GM23338 (cell line): ENCODE results near the gene DLG2. TPM values are rescaled to one million over a fixed set of nuclear protein-coding genes. Genes with fewer than 3 reads are reported as not detected.

Experiments
- ATAC-seq: fragments of 200-7000 bp; cut with Tn5 transposase; 3 replicates; pipeline ENCODE4 v1.9.1; 2020
- DNase-seq: peaks from one replicate; pipeline ENCODE4 v3.0.0-alpha.2; 2015; ENCODE audit warnings: low spot score
- H2AFZ ChIP-seq: fragments of 200-600 bp; sonication (generic); 2 replicates; pipeline ENCODE4 v1.8.0; 2016; ENCODE audit warnings: antibody characterized with exemption, mild to moderate bottlenecking, moderate library complexity
- H3F3A ChIP-seq: fragments of 200-600 bp; sonication (generic); replicated peaks from 2 replicates; pipeline ENCODE4 v1.8.0; 2017; ENCODE audit warnings: antibody characterized with exemption, mixed run types, low read depth
- H3K27ac ChIP-seq: fragments of 200-600 bp; sonication (generic); 2 replicates; pipeline ENCODE4 v1.6.1; 2016; ENCODE audit warnings: low read depth
- H3K27me3 ChIP-seq: fragments of 200-600 bp; sonication (generic); 2 replicates; pipeline ENCODE4 v1.8.0; 2016; ENCODE audit warnings: mild to moderate bottlenecking, mixed run types, moderate library complexity; ENCODE audit not compliant: insufficient read depth
- H3K36me3 ChIP-seq: fragments of 200-600 bp; sonication (generic); 2 replicates; pipeline ENCODE4 v1.8.0; 2016; ENCODE audit warnings: mild to moderate bottlenecking; ENCODE audit not compliant: insufficient read depth
- H3K4me1 ChIP-seq: fragments of 200-600 bp; sonication (generic); 2 replicates; pipeline ENCODE4 v1.8.0; 2016; ENCODE audit warnings: mild to moderate bottlenecking, moderate library complexity; ENCODE audit not compliant: insufficient read depth
- H3K4me2 ChIP-seq: fragments of 200-600 bp; sonication (generic); 2 replicates; pipeline ENCODE4 v1.7.1; 2017; ENCODE audit warnings: mixed run types
- H3K4me3 ChIP-seq: fragments of 200-600 bp; sonication (generic); 2 replicates; pipeline ENCODE4 v1.6.1; 2016; ENCODE audit warnings: mixed run types
- H3K79me2 ChIP-seq: fragments of 200-600 bp; sonication (generic); replicated peaks from 2 replicates; pipeline ENCODE4 v1.8.0; 2017; ENCODE audit warnings: mild to moderate bottlenecking; ENCODE audit not compliant: insufficient read depth
- H3K9me2 ChIP-seq: fragments of 200-600 bp; sonication (generic); 2 replicates; pipeline ENCODE4 v1.8.0; 2017; ENCODE audit not compliant: insufficient read depth
- H4K20me1 ChIP-seq: fragments of 200-600 bp; sonication (generic); replicated peaks from 2 replicates; pipeline ENCODE4 v1.8.0; 2017; ENCODE audit warnings: mild to moderate bottlenecking; ENCODE audit not compliant: insufficient read depth
- H3K27ac Mint-ChIP-seq: 2 replicates; pipeline ENCODE4 v1.8.0; 2020; ENCODE audit warnings: inconsistent platforms, mild to moderate bottlenecking, moderate library complexity, mixed read lengths
- H3K27me3 Mint-ChIP-seq: 3 replicates; pipeline ENCODE4 v1.8.0; 2022; ENCODE audit warnings: low read depth, mild to moderate bottlenecking, moderate library complexity, mixed read lengths, inconsistent platforms; ENCODE audit not compliant: insufficient read depth, poor library complexity
- H3K36me3 Mint-ChIP-seq: 3 replicates; pipeline ENCODE4 v1.8.0; 2021; ENCODE audit warnings: low read depth, mild to moderate bottlenecking, inconsistent platforms, moderate library complexity, mixed read lengths
- H3K4me1 Mint-ChIP-seq: 3 replicates; pipeline ENCODE4 v1.8.0; 2020; ENCODE audit warnings: mild to moderate bottlenecking, inconsistent platforms, mixed read lengths
- H3K4me3 Mint-ChIP-seq: 3 replicates; pipeline ENCODE4 v1.8.0; 2021; ENCODE audit warnings: moderate library complexity, mild to moderate bottlenecking, inconsistent platforms, mixed read lengths
- H3K9me3 Mint-ChIP-seq: 3 replicates; pipeline ENCODE4 v1.8.0; 2020; ENCODE audit warnings: moderate library complexity, mild to moderate bottlenecking, inconsistent platforms, mixed read lengths
- CREB1 ChIP-seq: fragments of 250-450 bp; sonication (Bioruptor Pico); IDR thresholded peaks from 2 replicates; pipeline ENCODE4 v1.5.0; 2020; ENCODE audit warnings: low read depth, mild to moderate bottlenecking, moderate library complexity
- EZH2 ChIP-seq: fragments of 200-600 bp; sonication (generic); IDR thresholded peaks from one replicate; pipeline ENCODE4 v1.8.0; 2017; ENCODE audit warnings: antibody characterized with exemption, mild to moderate bottlenecking, low read depth; ENCODE audit not compliant: unreplicated experiment
- EZH2phosphoT487 ChIP-seq: fragments of 200-600 bp; sonication (generic); IDR thresholded peaks from one replicate; pipeline ENCODE4 v1.8.1; 2018; ENCODE audit warnings: antibody characterized with exemption; ENCODE audit not compliant: unreplicated experiment
- JUNB ChIP-seq: IDR thresholded peaks from one replicate; pipeline ENCODE4 v1.6.1; 2016; ENCODE audit warnings: antibody characterized with exemption; ENCODE audit not compliant: unreplicated experiment
- NANOG ChIP-seq: IDR thresholded peaks from 2 replicates; pipeline ENCODE4 v1.6.1; 2016; ENCODE audit warnings: antibody characterized with exemption, borderline replicate concordance
- POLR2AphosphoS5 ChIP-seq: IDR thresholded peaks from 2 replicates; pipeline ENCODE4 v1.6.1; 2016; ENCODE audit warnings: antibody characterized with exemption, low read depth
- REST ChIP-seq: IDR thresholded peaks from one replicate; pipeline ENCODE4 v1.6.1; 2018; ENCODE audit warnings: antibody characterized with exemption; ENCODE audit not compliant: unreplicated experiment
- STAT1 ChIP-seq: IDR thresholded peaks from one replicate; pipeline ENCODE4 v1.6.1; 2016; ENCODE audit warnings: antibody characterized with exemption; ENCODE audit not compliant: unreplicated experiment
- ZNF114 ChIP-seq: fragments of 250-450 bp; sonication (Bioruptor Pico); IDR thresholded peaks from 2 replicates; pipeline ENCODE4 v1.5.0; 2020; ENCODE audit warnings: mild to moderate bottlenecking, moderate library complexity
- ZNF331 ChIP-seq: fragments of 250-450 bp; sonication (Bioruptor Pico); IDR thresholded peaks from 2 replicates; pipeline ENCODE4 v1.5.0; 2020; ENCODE audit warnings: low read depth, mild to moderate bottlenecking, moderate library complexity
- ZNF462 ChIP-seq: fragments of 250-450 bp; sonication (Bioruptor Pico); IDR thresholded peaks from 2 replicates; pipeline ENCODE4 v1.5.0; 2020; ENCODE audit warnings: mild to moderate bottlenecking, moderate library complexity
- polyA plus RNA-seq: library from polyadenylated mRNA; unstranded; fragments of >200 nt; fragmentation: Nextera tagmentation; extraction: Ambion mirVana; gene quantifications from 2 replicates; pipeline ENCODE4 v1.2.1, GENCODE V29; 2016
- total RNA-seq: library from RNA; depleted of rRNA; stranded (reverse); fragments of >200 nt; shearing (Covaris generic); gene quantifications from 2 replicates; pipeline ENCODE4 v1.2.3, GENCODE V29; 2014

Gene DLG2
- total and polyA plus RNA-seq, 2 experiments from 2014 or later, result 19.8 to 21.5 TPM

- H3K9me2 ChIP-seq, result no peaks in the 10 kb centered on the region
- no peaks in the 10 kb centered on the region for H3K36me3 Mint-ChIP-seq
- no peak for TF ChIP-seq EZH2
- no peak for TF ChIP-seq JUNB
- TF ChIP-seq EZH2phosphoT487, result no peak
- TF ChIP-seq ZNF331 (CRISPR knock-in tag), result no peak
- no peak for TF ChIP-seq CREB1 (CRISPR knock-in tag)
- TF ChIP-seq NANOG, result no peak
- no peak for TF ChIP-seq STAT1
- no peak for TF ChIP-seq ZNF114 (CRISPR knock-in tag)
- TF ChIP-seq POLR2AphosphoS5, result no peak
- no peak for TF ChIP-seq ZNF462 (CRISPR knock-in tag)
- TF ChIP-seq REST, result no peak
These were observed 1037.0 kb downstream of the DLG2 start for GRCh38 chr11:84590106-84590505.

More at GRCh38 chr11:84590106-84590505, 1037.0 kb downstream of the DLG2 start:
- Mint-ChIP-seq H3K27me3 (no peaks in the 10 kb centered on the region), H3K4me3 (no peak overlapping the region), H3K4me1 (peaks cover 5% of the 10 kb centered on the region; the same call in 2 of the 3 replicates), H3K27ac (no peak overlapping the region), H3K9me3 (no peaks in the 10 kb centered on the region)
- Histone ChIP-seq H3K27ac (no peak overlapping the region), H3K36me3 (no peaks in the 10 kb centered on the region), H3K4me2 (no peak overlapping the region), H3K79me2 (no peaks in the 10 kb centered on the region), H3F3A (no peaks in the 10 kb centered on the region), H3K4me3 (no peak overlapping the region), H3K4me1 (no peaks in the 10 kb centered on the region; the same call in 1 of the 2 replicates), H2AFZ (no peak overlapping the region), H3K27me3 (no peaks in the 10 kb centered on the region), H4K20me1 (no peaks in the 10 kb centered on the region)
- DNase-seq (no peak), ATAC-seq (no peak)
